CD4-positive, CD25-positive, alpha-beta regulatory T cell (primary cell): ENCODE results near the gene ASCL5. TPM values are rescaled to one million over a fixed set of nuclear protein-coding genes. Genes with fewer than 3 reads are reported as not detected.

Experiments
- ATAC-seq, 2 donors: fragments of 150-1000 bp; cut with Tn5 transposase; one replicate each; pipeline ENCODE4 v1.10.0; 2021; ENCODE audit warnings: low read depth in 2 of 2, moderate number of reproducible peaks in 2 of 2, moderate library complexity in 1 of 2
- DNase-seq, 3 donors: peaks; one replicate each; pipeline versions ENCODE4 v3.0.0 to v3.0.0-alpha.2; 2012 to 2022; ENCODE audit warnings: mixed read lengths in 1 of 3
- H3K27ac ChIP-seq: one replicate; pipeline ENCODE4 v1.7.0; 2013; ENCODE audit warnings: mild to moderate bottlenecking, low read length; ENCODE audit not compliant: insufficient read depth, poor library complexity, severe bottlenecking
- H3K27me3 ChIP-seq: one replicate; pipeline ENCODE4 v1.7.0; 2013; ENCODE audit warnings: low read length; ENCODE audit not compliant: control insufficient read depth, insufficient read depth
- H3K36me3 ChIP-seq: one replicate; pipeline ENCODE4 v1.7.0; 2013; ENCODE audit warnings: mild to moderate bottlenecking, low read length, moderate library complexity; ENCODE audit not compliant: control insufficient read depth, insufficient read depth
- H3K4me1 ChIP-seq: 2 replicates; pipeline ENCODE4 v1.7.0; 2013; ENCODE audit warnings: mild to moderate bottlenecking, low read length; ENCODE audit not compliant: insufficient read depth, control insufficient read depth, poor library complexity, severe bottlenecking
- H3K4me3 ChIP-seq: one replicate; pipeline ENCODE4 v1.7.0; 2013; ENCODE audit warnings: low read depth, mild to moderate bottlenecking, low read length, moderate library complexity
- H3K9me3 ChIP-seq, 2 experiments: 1 replicate in 1 of 2; 2 replicates in 1 of 2; pipeline ENCODE4 v1.7.0; 2013; ENCODE audit warnings: low read length in 2 of 2, mild to moderate bottlenecking in 1 of 2, moderate library complexity in 1 of 2; ENCODE audit not compliant: control insufficient read depth in 2 of 2
- H3K27ac Mint-ChIP-seq, 3 donors: one replicate each; pipeline ENCODE4 v1.8.0; 2020 to 2022; ENCODE audit warnings: mild to moderate bottlenecking in 3 of 3, mixed read lengths in 3 of 3, moderate library complexity in 2 of 3
- H3K27me3 Mint-ChIP-seq: one replicate; pipeline ENCODE4 v1.8.0; 2022; ENCODE audit warnings: mild to moderate bottlenecking, mixed read lengths
- H3K36me3 Mint-ChIP-seq: one replicate; pipeline ENCODE4 v1.8.0; 2020; ENCODE audit warnings: mixed read lengths
- H3K4me1 Mint-ChIP-seq, 4 donors: one replicate each; pipeline ENCODE4 v1.8.0; 2020 to 2022; ENCODE audit warnings: mixed read lengths in 4 of 4, mild to moderate bottlenecking in 1 of 4
- H3K4me3 Mint-ChIP-seq, 4 donors: one replicate each; pipeline ENCODE4 v1.8.0; 2020 to 2022; ENCODE audit warnings: mild to moderate bottlenecking in 4 of 4, mixed read lengths in 4 of 4, moderate library complexity in 3 of 4
- H3K9me3 Mint-ChIP-seq, 7 donors: one replicate each; pipeline ENCODE4 v1.8.0; 2020 to 2022; ENCODE audit warnings: mixed read lengths in 7 of 7, mild to moderate bottlenecking in 3 of 7, moderate library complexity in 2 of 7
- polyA plus RNA-seq, 4 donors: library from polyadenylated mRNA; unstranded; fragments of 300-500 nt; fragmentation: Illumina TruSeq; gene quantifications; one replicate each; pipeline ENCODE4 v1.2.3, GENCODE V29; 2021
- total RNA-seq: library from RNA; stranded (reverse); gene quantifications from one replicate; pipeline ENCODE4 v1.2.3, GENCODE V29; 2022

ASCL5 gene
- total and polyA plus RNA-seq, 5 donors from 2014 or later: 0.08 to 0.27 TPM; not detected in 3

DNA sequence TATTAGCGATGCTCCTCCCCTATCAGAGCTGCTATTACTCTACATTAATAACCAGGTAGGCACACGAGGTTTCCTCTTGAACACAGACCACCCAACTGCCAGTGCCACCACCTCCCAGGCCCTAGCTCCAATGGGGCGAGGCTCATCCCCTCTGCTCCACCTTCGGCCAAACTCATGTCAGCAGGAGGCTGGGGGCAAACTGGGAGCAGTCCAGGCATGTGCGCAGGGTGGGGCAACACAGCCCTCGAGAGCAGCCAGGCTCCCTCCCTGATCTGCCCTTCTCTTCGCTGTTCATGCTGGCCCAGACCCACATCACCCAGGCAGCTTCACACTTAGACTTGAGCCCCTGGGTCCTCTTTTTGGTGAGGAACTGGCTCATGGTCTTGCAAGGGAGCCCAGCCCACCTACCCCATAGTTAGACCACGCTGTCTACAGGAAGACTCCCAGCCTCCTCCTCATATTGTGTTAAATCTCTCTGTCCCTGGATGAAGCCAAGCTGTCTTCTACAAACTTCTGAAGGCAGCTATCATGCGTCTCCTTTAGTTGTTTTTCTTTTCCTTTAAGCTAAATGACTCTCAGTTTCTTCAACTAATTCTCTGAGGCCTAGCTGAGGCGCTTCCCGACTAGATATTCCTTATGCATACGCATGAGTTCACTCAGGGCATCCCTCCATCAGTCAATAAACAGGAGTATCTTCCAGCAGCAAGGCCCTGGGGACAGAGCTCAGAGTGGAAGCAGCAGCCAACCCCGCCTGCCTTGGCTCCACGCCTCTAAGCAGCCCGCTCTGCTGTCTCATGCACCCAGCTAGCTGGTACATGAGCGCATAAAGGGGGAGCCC, 15.2 kb upstream of the ASCL5 start:
- no peak overlapping the region for H3K4me3 ChIP-seq
- H3K27me3 ChIP-seq: no peaks in the 10 kb centered on the region
- ATAC-seq (no peak), DNase-seq (no peak)
- H3K4me3 Mint-ChIP-seq: no peak overlapping the region
- peaks cover 32% of the 10 kb centered on the region for H3K36me3 ChIP-seq
- no peak overlapping the region for H3K27ac ChIP-seq
- peaks cover 0 to 2% (median 0%) of the 10 kb centered on the region in 4 donors for H3K4me1 Mint-ChIP-seq
- H3K9me3 ChIP-seq: no peaks in the 10 kb centered on the region
- H3K36me3 Mint-ChIP-seq: peaks cover 49% of the 10 kb centered on the region
- no peaks in the 10 kb centered on the region for H3K27me3 Mint-ChIP-seq
- no peak overlapping the region for H3K27ac Mint-ChIP-seq
- H3K4me1 ChIP-seq: no peaks in the 10 kb centered on the region
- H3K9me3 Mint-ChIP-seq: no peaks in the 10 kb centered on the region

DNA sequence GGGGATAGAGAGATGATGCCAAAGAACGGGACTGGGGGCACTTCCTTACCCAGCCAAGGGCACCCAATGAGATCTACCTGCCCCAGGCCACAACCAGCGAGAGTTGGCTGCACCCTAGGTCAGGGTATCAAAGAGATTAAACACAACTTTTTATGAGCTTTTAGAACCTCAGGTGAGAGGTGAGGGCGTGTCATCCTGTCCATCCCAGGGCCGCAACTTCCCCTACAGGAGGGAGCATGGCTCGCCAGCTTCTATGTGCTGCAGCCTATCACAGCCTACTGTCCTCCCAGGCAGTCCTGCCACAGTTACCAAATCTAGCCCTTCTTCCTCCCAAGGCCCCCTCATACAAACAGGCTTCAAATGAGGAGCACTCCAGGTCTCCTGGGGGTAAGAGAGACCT, 14.4 kb upstream of the ASCL5 start:
- no peak for ATAC-seq
- Mint-ChIP-seq H3K36me3 (peaks cover 45% of the 10 kb centered on the region), H3K27ac (no peak overlapping the region), H3K27me3 (no peaks in the 10 kb centered on the region), H3K4me1 (no peaks in the 10 kb centered on the region), H3K4me3 (no peak overlapping the region), H3K9me3 (no peaks in the 10 kb centered on the region)
- H3K4me3 ChIP-seq: no peak overlapping the region
- H3K36me3 ChIP-seq: peaks cover 26% of the 10 kb centered on the region
- no peaks in the 10 kb centered on the region for H3K27me3 ChIP-seq
- H3K4me1 ChIP-seq: no peaks in the 10 kb centered on the region
- no peaks in the 10 kb centered on the region for H3K9me3 ChIP-seq
- no peak overlapping the region for H3K27ac ChIP-seq
- DNase-seq: no peak

DNA sequence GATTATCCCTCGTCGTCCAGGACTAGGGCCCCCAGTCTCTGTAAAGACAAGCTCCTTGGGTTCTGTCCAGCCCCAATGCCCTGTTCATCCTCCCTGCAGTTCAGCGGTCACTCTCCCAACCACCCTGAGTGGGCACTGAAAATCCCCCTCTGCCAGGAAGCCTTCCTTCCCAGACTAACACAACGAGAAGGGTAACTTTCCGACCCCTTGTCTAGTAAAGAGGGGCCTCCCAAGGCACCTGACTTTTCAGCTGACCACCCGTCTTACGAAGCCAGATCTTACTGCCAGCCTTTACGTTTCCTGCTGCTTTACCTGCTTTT, 13.9 kb upstream of the ASCL5 start:
- Histone ChIP-seq H3K4me1 (no peaks in the 10 kb centered on the region), H3K36me3 (peaks cover 25% of the 10 kb centered on the region), H3K27ac (no peak overlapping the region), H3K27me3 (no peaks in the 10 kb centered on the region), H3K9me3 (no peaks in the 10 kb centered on the region), H3K4me3 (no peak overlapping the region)
- no peaks in the 10 kb centered on the region for H3K27me3 Mint-ChIP-seq
- DNase-seq (no peak), ATAC-seq (no peak)
- H3K4me1 Mint-ChIP-seq: no peaks in the 10 kb centered on the region
- H3K4me3 Mint-ChIP-seq: no peak overlapping the region
- H3K9me3 Mint-ChIP-seq: no peaks in the 10 kb centered on the region
- H3K36me3 Mint-ChIP-seq: peaks cover 45% of the 10 kb centered on the region
- no peak overlapping the region for H3K27ac Mint-ChIP-seq

DNA sequence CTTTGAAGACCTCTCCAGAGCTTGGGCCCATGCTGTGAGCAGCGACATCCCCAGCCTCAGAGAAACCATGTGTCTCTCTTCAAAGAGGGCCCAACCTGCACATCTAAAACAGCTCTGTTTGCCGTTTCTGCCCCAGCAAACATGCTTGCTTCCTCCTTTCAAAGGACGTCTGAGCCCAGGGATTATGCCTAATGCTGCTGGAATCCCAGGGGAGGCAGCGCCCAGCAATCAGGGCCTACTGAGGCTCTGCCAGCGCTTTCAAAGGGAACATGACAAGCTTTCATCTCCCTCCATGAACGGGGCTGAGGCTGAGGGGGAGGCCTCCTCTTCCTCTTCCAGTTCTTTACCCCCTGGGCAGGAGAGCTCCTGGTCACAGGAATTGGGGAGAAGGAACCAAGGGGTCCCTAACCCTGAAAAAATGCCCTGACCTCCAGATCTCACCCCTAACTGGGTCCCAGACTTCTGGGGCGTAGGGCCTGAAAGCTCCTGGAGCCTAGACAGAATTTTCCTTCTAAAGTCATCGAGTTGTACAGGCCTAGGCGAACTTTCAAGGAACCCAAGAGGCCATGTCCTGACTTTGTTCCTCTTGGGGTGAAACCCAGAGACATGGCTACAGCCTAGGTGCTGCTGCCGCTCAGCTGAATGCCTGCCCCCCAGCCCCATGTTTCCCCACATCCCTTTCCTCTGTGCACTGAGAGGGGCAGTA, 13.4 kb upstream of the ASCL5 start:
- H3K4me1 ChIP-seq: no peaks in the 10 kb centered on the region
- Mint-ChIP-seq H3K27ac (no peak overlapping the region), H3K9me3 (no peaks in the 10 kb centered on the region), H3K27me3 (no peaks in the 10 kb centered on the region), H3K36me3 (peaks cover 49% of the 10 kb centered on the region), H3K4me3 (no peak overlapping the region), H3K4me1 (no peaks in the 10 kb centered on the region)
- H3K36me3 ChIP-seq: peaks cover 23% of the 10 kb centered on the region
- H3K9me3 ChIP-seq: no peaks in the 10 kb centered on the region
- ATAC-seq (no peak), DNase-seq (no peak)
- H3K4me3 ChIP-seq: no peak overlapping the region
- H3K27ac ChIP-seq: no peak overlapping the region
- H3K27me3 ChIP-seq: no peaks in the 10 kb centered on the region

DNA sequence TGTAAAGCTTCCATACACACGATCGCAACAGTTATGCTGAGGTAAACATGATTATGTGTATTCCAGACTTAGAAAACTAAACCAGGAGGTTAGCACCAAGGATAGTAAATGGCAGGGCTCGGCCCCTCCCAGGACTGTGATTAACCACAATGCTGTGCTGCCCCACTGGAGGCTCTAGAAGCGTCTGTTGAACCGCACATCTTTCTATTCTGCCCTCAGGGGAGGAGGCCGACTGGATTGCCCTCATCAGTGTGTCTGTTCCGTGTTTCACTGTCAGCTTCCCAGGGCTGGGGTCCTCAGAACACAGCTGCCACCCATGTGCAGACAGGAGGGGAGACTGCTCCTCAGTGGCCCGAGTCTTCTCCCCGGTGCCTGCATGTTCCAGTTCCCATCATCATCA, 12.8 kb upstream of the ASCL5 start:
- ATAC-seq (no peak), DNase-seq (no peak)
- Histone ChIP-seq H3K9me3 (no peaks in the 10 kb centered on the region), H3K4me1 (no peaks in the 10 kb centered on the region), H3K27me3 (no peaks in the 10 kb centered on the region), H3K27ac (no peak overlapping the region), H3K4me3 (no peak overlapping the region), H3K36me3 (peaks cover 18% of the 10 kb centered on the region)
- no peaks in the 10 kb centered on the region for H3K9me3 Mint-ChIP-seq
- no peak overlapping the region for H3K4me3 Mint-ChIP-seq
- peaks cover 47% of the 10 kb centered on the region for H3K36me3 Mint-ChIP-seq
- no peaks in the 10 kb centered on the region for H3K4me1 Mint-ChIP-seq
- no peak overlapping the region for H3K27ac Mint-ChIP-seq
- no peaks in the 10 kb centered on the region for H3K27me3 Mint-ChIP-seq

DNA sequence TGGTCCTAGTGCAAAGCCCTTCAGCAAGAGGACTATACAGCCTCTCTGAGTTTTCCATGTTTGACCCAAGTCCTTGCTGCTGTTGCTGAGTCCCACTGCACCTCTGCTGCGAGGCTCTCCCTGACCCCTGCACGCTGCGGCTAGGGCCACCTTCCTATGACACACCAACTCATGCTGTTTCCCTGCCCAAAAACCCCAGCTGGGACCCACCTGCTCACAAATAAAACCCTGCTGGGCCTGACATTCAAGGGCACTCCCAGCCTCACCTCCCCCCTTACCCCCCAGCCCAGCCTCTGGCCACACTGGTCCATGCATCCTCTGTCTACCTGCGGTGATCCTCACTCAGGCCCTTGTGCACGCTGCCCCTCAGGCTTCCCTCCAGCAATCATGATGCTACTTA, 12.3 kb upstream of the ASCL5 start:
- no peaks in the 10 kb centered on the region for H3K9me3 Mint-ChIP-seq
- no peak overlapping the region for H3K27ac Mint-ChIP-seq
- DNase-seq: no peak

DNA sequence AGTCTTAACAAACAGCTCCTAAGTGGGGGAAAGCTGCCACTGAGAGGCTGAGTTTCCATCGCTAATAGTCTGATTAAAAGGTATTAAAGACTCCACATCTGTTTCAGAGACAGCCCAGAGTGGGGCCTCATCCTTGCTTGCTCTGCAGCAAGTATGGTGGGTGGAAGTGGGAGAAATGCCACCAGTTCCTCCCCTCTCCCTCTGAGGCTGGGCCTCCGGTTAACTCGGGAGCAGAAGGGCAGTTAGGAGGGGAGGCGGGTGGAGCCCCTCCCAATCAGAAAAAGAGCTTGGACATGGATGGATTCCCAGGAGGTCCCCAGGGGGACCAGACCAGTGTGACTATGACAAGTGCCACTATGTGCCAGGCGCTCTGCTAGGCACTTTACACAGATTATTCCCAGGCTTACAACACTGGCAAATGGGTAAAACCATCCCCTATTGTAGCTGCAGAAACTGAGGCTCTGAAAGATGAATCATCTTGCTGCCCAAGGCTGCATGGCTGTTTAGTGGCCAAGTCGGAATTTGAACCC, 11.4 kb upstream of the ASCL5 start:
- no peaks in the 10 kb centered on the region for H3K4me1 Mint-ChIP-seq
- H3K27ac Mint-ChIP-seq: no peak overlapping the region
- H3K36me3 ChIP-seq: peaks cover 22% of the 10 kb centered on the region
- H3K27ac ChIP-seq: no peak overlapping the region
- no peaks in the 10 kb centered on the region for H3K4me1 ChIP-seq
- H3K27me3 ChIP-seq: no peaks in the 10 kb centered on the region
- H3K4me3 Mint-ChIP-seq: no peak overlapping the region
- H3K4me3 ChIP-seq: no peak overlapping the region
- no peaks in the 10 kb centered on the region for H3K9me3 ChIP-seq
- no peaks in the 10 kb centered on the region for H3K27me3 Mint-ChIP-seq
- peaks cover 36% of the 10 kb centered on the region for H3K36me3 Mint-ChIP-seq
- ATAC-seq (no peak), DNase-seq (no peak)
- no peaks in the 10 kb centered on the region for H3K9me3 Mint-ChIP-seq

More for the DNA sequence above, 12.3 kb upstream of the ASCL5 start:
- ATAC-seq: no peak
- Histone ChIP-seq H3K4me3 (no peak overlapping the region), H3K27ac (no peak overlapping the region), H3K27me3 (no peaks in the 10 kb centered on the region), H3K36me3 (peaks cover 19% of the 10 kb centered on the region), H3K9me3 (no peaks in the 10 kb centered on the region), H3K4me1 (no peaks in the 10 kb centered on the region)
- Mint-ChIP-seq H3K36me3 (peaks cover 45% of the 10 kb centered on the region), H3K4me1 (no peaks in the 10 kb centered on the region), H3K27me3 (no peaks in the 10 kb centered on the region), H3K4me3 (no peak overlapping the region)
